Colonic mucosa (tissue), 4 donors: Measurements from ENCODE around the gene PRDM4. TPM values are rescaled to one million over a fixed set of nuclear protein-coding genes. Genes with fewer than 3 reads are reported as not detected.
"Not testable (repeated sequence)": the region's sequence is repeated elsewhere in the genome, so short reads cannot be mapped to it uniquely, and the experiment has no call there.

Experiments
- DNase-seq: peaks from one replicate; pipeline ENCODE4 v3.0.0-alpha.2; 2020
- H3K27ac ChIP-seq: fragments of 200-600 bp; one replicate; pipeline ENCODE4 v1.8.0; 2021
- H3K27me3 ChIP-seq: fragments of 200-600 bp; one replicate; pipeline ENCODE4 v1.8.0; 2021
- H3K36me3 ChIP-seq: fragments of 200-600 bp; one replicate; pipeline ENCODE4 v1.8.0; 2021
- H3K4me1 ChIP-seq: fragments of 200-600 bp; one replicate; pipeline ENCODE4 v1.8.0; 2021; ENCODE audit warnings: mild to moderate bottlenecking
- H3K4me3 ChIP-seq: fragments of 200-600 bp; one replicate; pipeline ENCODE4 v1.8.0; 2021
- H3K9ac ChIP-seq, 2 donors: one replicate each; pipeline ENCODE4 v1.7.0; 2013; ENCODE audit warnings: control low read depth in 2 of 2, low read depth in 2 of 2, low read length in 2 of 2
- H3K9me3 ChIP-seq: fragments of 200-600 bp; one replicate; pipeline ENCODE4 v1.8.0; 2021
- intact Hi-C: fragments of 100-400 bp; cut with DNase I; formaldehyde crosslinking; loops from one replicate; pipeline ENCODE4 v1.14.1; 2022
- total RNA-seq, 2 donors: library from RNA; stranded (reverse); fragmentation: NEBNext Ultra II Directional in 1 of 2; extraction: Animal tissue kit (Norgen Biotek cat#: 25700) in 1 of 2; gene quantifications; one replicate each; pipeline ENCODE4 v1.2.1, GENCODE V29; 2021
- TF ChIP-seq, protein P1 (sequence below): fragments of 200-600 bp; IDR thresholded peaks from one replicate; pipeline ENCODE4 v1.8.0; 2022; ENCODE audit warnings: antibody characterized with exemption, mild to moderate bottlenecking
- donor health status: healthy.
- donor health status: DM: no; HTN: no; CAD: no.
- donor health status: DM: no; HTN: no; CAD: no.

The PRDM4 gene
- total RNA-seq, 2 donors from 2014 or later, result 32.7 to 36.1 TPM

DNA sequence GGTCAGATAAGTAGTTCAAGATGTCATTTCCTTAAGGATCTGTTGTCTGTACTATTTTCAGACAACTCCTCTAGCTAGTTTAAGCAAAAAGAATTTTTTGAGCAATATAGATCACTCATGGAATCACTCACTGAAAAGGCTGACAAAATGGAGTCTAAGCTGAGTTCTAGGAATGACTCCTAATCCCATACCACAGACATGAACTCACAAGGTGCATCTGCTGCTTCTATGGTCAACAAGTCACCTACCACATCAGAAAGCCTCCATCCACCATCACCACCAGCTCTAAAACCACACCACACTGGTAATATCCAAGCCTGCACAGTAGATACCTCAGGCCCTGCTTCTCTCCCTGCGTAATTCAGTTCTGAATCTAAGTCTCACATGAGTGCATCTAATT, 42.3 kb downstream of the PRDM4 start:
- TF ChIP-seq, protein P1, sequence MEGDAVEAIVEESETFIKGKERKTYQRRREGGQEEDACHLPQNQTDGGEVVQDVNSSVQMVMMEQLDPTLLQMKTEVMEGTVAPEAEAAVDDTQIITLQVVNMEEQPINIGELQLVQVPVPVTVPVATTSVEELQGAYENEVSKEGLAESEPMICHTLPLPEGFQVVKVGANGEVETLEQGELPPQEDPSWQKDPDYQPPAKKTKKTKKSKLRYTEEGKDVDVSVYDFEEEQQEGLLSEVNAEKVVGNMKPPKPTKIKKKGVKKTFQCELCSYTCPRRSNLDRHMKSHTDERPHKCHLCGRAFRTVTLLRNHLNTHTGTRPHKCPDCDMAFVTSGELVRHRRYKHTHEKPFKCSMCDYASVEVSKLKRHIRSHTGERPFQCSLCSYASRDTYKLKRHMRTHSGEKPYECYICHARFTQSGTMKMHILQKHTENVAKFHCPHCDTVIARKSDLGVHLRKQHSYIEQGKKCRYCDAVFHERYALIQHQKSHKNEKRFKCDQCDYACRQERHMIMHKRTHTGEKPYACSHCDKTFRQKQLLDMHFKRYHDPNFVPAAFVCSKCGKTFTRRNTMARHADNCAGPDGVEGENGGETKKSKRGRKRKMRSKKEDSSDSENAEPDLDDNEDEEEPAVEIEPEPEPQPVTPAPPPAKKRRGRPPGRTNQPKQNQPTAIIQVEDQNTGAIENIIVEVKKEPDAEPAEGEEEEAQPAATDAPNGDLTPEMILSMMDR, result no peak
- Histone ChIP-seq H3K9me3 (no peaks in the 10 kb centered on the region), H3K27me3 (no peaks in the 10 kb centered on the region), H3K36me3 (no peaks in the 10 kb centered on the region), H3K9ac (no peak overlapping the region), H3K27ac (no peak overlapping the region), H3K4me3 (no peak overlapping the region), H3K4me1 (no peaks in the 10 kb centered on the region)
- no peak for DNase-seq
- intact Hi-C loops, result no loop called here

DNA sequence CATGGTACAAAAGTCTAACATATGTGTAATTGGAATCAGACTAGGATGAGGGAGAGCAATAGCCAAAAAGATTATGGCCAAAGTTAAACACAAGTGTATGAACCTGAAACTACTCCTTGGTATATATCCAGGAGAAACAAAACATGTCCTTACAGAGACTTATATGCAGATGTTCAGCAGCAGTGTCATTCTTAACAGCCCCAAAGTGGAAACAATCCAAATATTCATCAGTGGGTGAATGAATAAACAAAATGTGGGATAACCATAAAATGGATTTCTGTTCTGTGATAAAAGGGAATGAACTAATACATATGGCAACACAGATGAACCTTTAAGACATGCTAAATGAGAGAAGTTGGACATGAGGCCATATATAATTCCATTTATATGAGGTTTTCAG, 45.2 kb downstream of the PRDM4 start:
- no peak for DNase-seq
- TF ChIP-seq, protein P1, result no peak
- no peaks in the 10 kb centered on the region for H3K36me3 ChIP-seq
- intact Hi-C loops, result no loop called here
- H3K9me3 ChIP-seq, result no peaks in the 10 kb centered on the region
- H3K4me3 ChIP-seq, result no peak overlapping the region
- H3K27ac ChIP-seq, result no peak overlapping the region
- no peaks in the 10 kb centered on the region for H3K27me3 ChIP-seq
- H3K9ac ChIP-seq, result no peak overlapping the region
- H3K4me1 ChIP-seq, result no peaks in the 10 kb centered on the region

DNA sequence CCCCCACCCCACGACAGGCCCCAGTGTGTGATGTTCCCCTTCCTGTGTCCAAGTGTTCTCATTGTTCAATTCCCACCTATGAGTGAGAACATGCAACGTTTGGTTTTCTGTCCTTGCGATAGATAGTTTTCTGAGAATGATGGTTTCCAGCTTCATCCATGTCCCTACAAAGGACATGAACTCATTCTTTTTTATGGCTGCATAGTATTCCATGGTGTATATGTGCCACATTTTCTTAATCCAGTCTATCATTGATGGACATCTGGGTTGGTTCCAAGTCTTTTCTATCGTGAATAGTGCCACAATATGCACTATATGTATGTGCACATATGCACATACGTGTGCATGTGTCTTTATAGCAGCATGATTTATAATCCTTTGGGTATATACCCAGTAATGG, 55.4 kb downstream of the PRDM4 start:
- H3K27me3 ChIP-seq, H3K36me3 ChIP-seq, H3K4me1 ChIP-seq, H3K4me3 ChIP-seq, H3K27ac ChIP-seq, DNase-seq, H3K9me3 ChIP-seq, intact Hi-C loops, H3K9ac ChIP-seq: not testable (repeated sequence)

DNA sequence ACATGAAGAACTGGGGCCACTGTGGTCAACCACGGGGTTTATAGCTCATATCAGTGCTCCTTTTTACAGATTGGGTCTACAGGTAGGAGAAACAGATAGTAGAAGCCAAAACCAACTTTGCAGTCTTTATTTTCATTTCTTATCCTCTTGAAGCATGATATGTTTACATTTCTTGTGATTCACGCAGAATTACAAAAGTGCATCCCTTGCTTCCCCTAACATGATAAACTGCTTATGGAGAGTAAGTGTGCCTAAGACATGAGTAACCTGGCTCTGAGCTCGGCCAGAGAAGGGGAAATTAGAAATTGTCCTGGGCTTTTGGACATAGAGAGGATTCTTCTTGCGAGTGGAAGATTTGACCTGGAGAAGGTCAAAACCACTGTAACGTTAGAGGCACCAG, 56.9 kb downstream of the PRDM4 start:
- Histone ChIP-seq H3K4me1 (no peaks in the 10 kb centered on the region), H3K9ac (no peak overlapping the region), H3K4me3 (no peak overlapping the region), H3K9me3 (no peaks in the 10 kb centered on the region), H3K27me3 (no peaks in the 10 kb centered on the region), H3K27ac (no peak overlapping the region), H3K36me3 (peaks cover 2% of the 10 kb centered on the region)
- no peak for DNase-seq
- TF ChIP-seq, protein P1, result no peak
- intact Hi-C loops, result loop anchor here (5.0 kb wide), 1 partner anchor 33 kb away; no protein-coding TSS in a partner anchor

DNA sequence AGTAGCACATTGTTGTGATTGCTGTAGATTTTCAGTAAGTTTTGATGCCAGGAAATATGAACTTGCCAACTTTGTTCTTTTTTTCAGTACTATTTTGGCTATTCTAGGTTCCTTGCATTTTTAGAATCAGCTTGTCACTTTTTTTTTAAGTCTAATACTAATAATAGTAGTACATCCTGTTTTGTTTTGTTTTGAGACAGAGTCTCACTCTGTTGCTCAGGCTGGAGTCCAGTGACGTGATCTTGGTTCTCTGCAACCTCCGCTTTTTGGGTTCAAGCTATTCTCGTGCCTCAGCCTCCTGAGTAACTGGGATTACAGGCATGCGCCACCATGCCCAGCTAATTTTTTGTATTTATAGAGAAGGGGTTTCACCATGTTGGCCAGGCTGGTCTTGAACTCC, 58.8 kb downstream of the PRDM4 start:
- Histone ChIP-seq H3K9ac (no peak overlapping the region), H3K27me3 (no peaks in the 10 kb centered on the region), H3K4me3 (no peak overlapping the region), H3K9me3 (no peaks in the 10 kb centered on the region), H3K36me3 (peaks cover 19% of the 10 kb centered on the region), H3K4me1 (no peaks in the 10 kb centered on the region), H3K27ac (no peak overlapping the region)
- intact Hi-C loops, result loop anchor here (5.0 kb wide), 1 partner anchor 35 kb away; no protein-coding TSS in a partner anchor
- DNase-seq, result no peak
- TF ChIP-seq, protein P1, result no peak

DNA sequence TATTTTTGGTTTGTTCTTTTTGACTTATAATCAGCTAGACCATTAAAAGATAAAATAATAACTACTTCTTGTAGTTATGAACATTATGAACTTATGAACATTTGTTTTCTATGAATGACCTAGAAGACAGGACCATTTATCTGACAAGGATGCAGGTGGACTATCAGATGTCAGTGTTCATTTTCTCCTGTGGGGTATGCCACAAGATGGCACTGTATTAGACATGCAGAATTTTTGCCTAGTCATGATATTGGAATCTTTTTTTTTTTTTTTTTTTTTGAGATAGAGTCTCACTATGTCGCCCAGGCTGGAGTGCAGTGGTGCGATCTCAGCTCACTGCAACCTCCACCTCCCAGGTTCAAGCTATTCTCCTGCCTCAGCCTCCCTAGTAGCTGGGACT, 65.2 kb downstream of the PRDM4 start:
- H3K9me3 ChIP-seq, H3K4me3 ChIP-seq, DNase-seq, H3K27ac ChIP-seq, H3K27me3 ChIP-seq, intact Hi-C loops, H3K4me1 ChIP-seq, H3K9ac ChIP-seq: not testable (repeated sequence)
- H3K36me3 ChIP-seq, result peaks cover 23% of the 10 kb centered on the region
